ENCODE data around the gene TPX2. TPM values are rescaled to one million over a fixed set of nuclear protein-coding genes. Genes with fewer than 3 reads are reported as not detected.
"Not testable (repeated sequence)": the region's sequence is repeated elsewhere in the genome, so short reads cannot be mapped to it uniquely, and the experiment has no call there.

The TPX2 gene
- total RNA-seq, 1 donor from 2014 or later = 278 TPM

- no peak overlapping the region for H3K4me3 Mint-ChIP-seq
- no peak for DNase-seq (ENCODE audit: low spot score)
- no peak overlapping the region for H3K27ac Mint-ChIP-seq
- no peak for TF ChIP-seq EZH2phosphoT487 (IDR thresholded peaks at IDR 0.05)
- TF ChIP-seq CTCF (IDR thresholded peaks at IDR 0.05) = no peak
- no peak for TF ChIP-seq EZH2 (IDR thresholded peaks at IDR 0.05)
- H3K79me2 ChIP-seq (ENCODE audit: low read depth) = no peaks in the 10 kb centered on the region
- H3K36me3 Mint-ChIP-seq = no peaks in the 10 kb centered on the region
- H3K9me3 Mint-ChIP-seq = no peaks in the 10 kb centered on the region
- H3K36me3 ChIP-seq = no peaks in the 10 kb centered on the region
- no peak overlapping the region for H3K4me3 ChIP-seq
- H3K27me3 ChIP-seq = no peaks in the 10 kb centered on the region
- no peaks in the 10 kb centered on the region for H3K4me1 ChIP-seq
- no peak overlapping the region for H2AFZ ChIP-seq (replicated peaks)
- H3F3A ChIP-seq (ENCODE audit: low read depth) = no peaks in the 10 kb centered on the region
- peaks cover 5% of the 10 kb centered on the region for H3K27me3 Mint-ChIP-seq (ENCODE audit: insufficient read depth, low read depth)
- H3K4me2 ChIP-seq = no peak overlapping the region
- H3K9ac ChIP-seq = no peak overlapping the region
- H3K9me3 ChIP-seq (ENCODE audit: low read depth) = no peaks in the 10 kb centered on the region
- H3K27ac ChIP-seq = no peak overlapping the region
- no peaks in the 10 kb centered on the region for H4K20me1 ChIP-seq (ENCODE audit: low read depth)
- H3K4me1 Mint-ChIP-seq = peaks cover 24% of the 10 kb centered on the region
These were observed 88.0 kb downstream of the TPX2 start for GRCh38 chr20:31827059-31827458.

GRCh38 chr20:31828016-31828415 is 88.9 kb downstream of the TPX2 start:
- DNase-seq (ENCODE audit: low spot score) = not testable (repeated sequence)

GRCh38 chr20:31829731-31830130 is 90.6 kb downstream of the TPX2 start:
- Histone ChIP-seq H3K27me3 (no peaks in the 10 kb centered on the region), H3K27ac (no peak overlapping the region), H3K4me2 (no peak overlapping the region), H3K4me1 (peaks cover 6% of the 10 kb centered on the region), H3F3A (ENCODE audit: low read depth) (no peaks in the 10 kb centered on the region), H3K9ac (no peak overlapping the region), H4K20me1 (ENCODE audit: low read depth) (no peaks in the 10 kb centered on the region), H3K4me3 (no peak overlapping the region), H2AFZ (replicated peaks) (no peak overlapping the region), H3K79me2 (ENCODE audit: low read depth) (no peaks in the 10 kb centered on the region), H3K36me3 (no peaks in the 10 kb centered on the region), H3K9me3 (ENCODE audit: low read depth) (no peaks in the 10 kb centered on the region)
- no peak for DNase-seq (ENCODE audit: low spot score)
- Mint-ChIP-seq H3K27me3 (ENCODE audit: insufficient read depth, low read depth) (peaks cover 5% of the 10 kb centered on the region), H3K9me3 (no peaks in the 10 kb centered on the region), H3K27ac (no peak overlapping the region), H3K4me1 (peaks cover 11% of the 10 kb centered on the region), H3K36me3 (no peaks in the 10 kb centered on the region), H3K4me3 (no peak overlapping the region)
- TF ChIP-seq EZH2phosphoT487 (IDR thresholded peaks at IDR 0.05) (no peak), CTCF (IDR thresholded peaks at IDR 0.05) (no peak), EZH2 (IDR thresholded peaks at IDR 0.05) (no peak)

More at GRCh38 chr20:31828016-31828415, 88.9 kb downstream of the TPX2 start:
- not testable (repeated sequence) for H3K4me3 ChIP-seq; H2AFZ ChIP-seq (replicated peaks); H3K4me3 Mint-ChIP-seq; H3K9me3 ChIP-seq (ENCODE audit: low read depth); H3K27ac Mint-ChIP-seq; H4K20me1 ChIP-seq (ENCODE audit: low read depth); H3K27me3 Mint-ChIP-seq (ENCODE audit: insufficient read depth, low read depth); H3K27me3 ChIP-seq; H3K9ac ChIP-seq; H3K36me3 ChIP-seq; H3F3A ChIP-seq (ENCODE audit: low read depth); H3K79me2 ChIP-seq (ENCODE audit: low read depth); H3K4me2 ChIP-seq; H3K27ac ChIP-seq; H3K4me1 ChIP-seq; H3K9me3 Mint-ChIP-seq; H3K36me3 Mint-ChIP-seq
- H3K4me1 Mint-ChIP-seq = peaks cover 18% of the 10 kb centered on the region

GRCh38 chr20:31830406-31830981 is 91.4 kb downstream of the TPX2 start:
- Histone ChIP-seq H3F3A (ENCODE audit: low read depth) (no peaks in the 10 kb centered on the region), H3K36me3 (no peaks in the 10 kb centered on the region)

More at GRCh38 chr20:31830406-31830981, 91.4 kb downstream of the TPX2 start:
- Mint-ChIP-seq H3K4me1 (peaks cover 18% of the 10 kb centered on the region), H3K4me3 (no peak overlapping the region), H3K9me3 (no peaks in the 10 kb centered on the region), H3K27me3 (ENCODE audit: insufficient read depth, low read depth) (peaks cover 5% of the 10 kb centered on the region), H3K36me3 (no peaks in the 10 kb centered on the region), H3K27ac (no peak overlapping the region)
- H3K4me3 ChIP-seq = no peak overlapping the region
- no peak overlapping the region for H3K27ac ChIP-seq
- no peaks in the 10 kb centered on the region for H3K27me3 ChIP-seq
- H3K4me2 ChIP-seq = no peak overlapping the region
- no peak for TF ChIP-seq CTCF (IDR thresholded peaks at IDR 0.05)
- TF ChIP-seq EZH2 (IDR thresholded peaks at IDR 0.05) = no peak
- TF ChIP-seq EZH2phosphoT487 (IDR thresholded peaks at IDR 0.05) = no peak
- no peak overlapping the region for H3K9ac ChIP-seq
- H3K9me3 ChIP-seq (ENCODE audit: low read depth) = no peaks in the 10 kb centered on the region
- H2AFZ ChIP-seq (replicated peaks) = no peak overlapping the region
- peaks cover 6% of the 10 kb centered on the region for H3K4me1 ChIP-seq
- no peaks in the 10 kb centered on the region for H4K20me1 ChIP-seq (ENCODE audit: low read depth)
- no peaks in the 10 kb centered on the region for H3K79me2 ChIP-seq (ENCODE audit: low read depth)
- no peak for DNase-seq (ENCODE audit: low spot score)
